GM12878 (cell line): ENCODE data around the gene PATJ. TPM values are rescaled to one million over a fixed set of nuclear protein-coding genes. Genes with fewer than 3 reads are reported as not detected.

Experiments
- ATAC-seq: fragments of 200-7000 bp; cut with Tn5 transposase; 3 replicates; pipeline ENCODE4 v1.9.1; 2020; ENCODE audit warnings: mild to moderate bottlenecking, moderate library complexity
- BruUV-seq: library from RNA; stranded (reverse); fragments of 400-500 nt; replicated peaks from 2 replicates; lab custom pipeline; 2021; lab: Mats Ljungman, UMichigan
- CTCF ChIA-PET: fragments of 300-600 bp; sonication (Branson Sonifier 250); formaldehyde crosslinking; extraction: SDS; loops from one replicate; lab custom pipeline; 2021; ENCODE audit warnings: inconsistent platforms; lab: Yijun Ruan, JAX
- POLR2A ChIA-PET: fragments of 350-600 bp; formaldehyde crosslinking; extraction: SDS; loops from one replicate; lab custom pipeline; 2021; ENCODE audit warnings: inconsistent platforms; lab: Charles Lee
- RAD21 ChIA-PET: fragments of 300-600 bp; sonication (Branson Sonifier 250); formaldehyde crosslinking; loops from one replicate; lab custom pipeline; 2023; ENCODE audit warnings: antibody characterized with exemption; ENCODE audit not compliant: unreplicated experiment; lab: Charles Lee
- SMC1A ChIA-PET: fragments of 300-600 bp; sonication (Branson Sonifier 250); formaldehyde crosslinking; loops from one replicate; lab custom pipeline; 2023; ENCODE audit not compliant: unreplicated experiment, uncharacterized antibody; lab: Charles Lee
- DNase-seq: peaks from one replicate; pipeline ENCODE4 v3.0.0-alpha.2; 2011; ENCODE audit warnings: low read depth, low spot score
- FAIRE-seq: peaks from 3 replicates; lab custom pipeline; 2011; peaks lifted over from hg19 to GRCh38; lab: Jason Lieb, UNC
- H2AFZ ChIP-seq: 2 replicates; pipeline ENCODE4 v1.6.0; 2011; ENCODE audit warnings: low read depth, low read length, control low read depth; ENCODE audit not compliant: control insufficient read depth
- H3K27ac ChIP-seq: 2 replicates; pipeline ENCODE4 v1.5.1; 2011; ENCODE audit warnings: control low read depth; ENCODE audit not compliant: control insufficient read depth, insufficient read depth
- H3K27me3 ChIP-seq, 2 experiments: replicated peaks in 1 of 2; 2 replicates each; pipeline versions ENCODE4 v1.6.0 to v1.6.1; 2011; ENCODE audit warnings: low read length in 1 of 2; ENCODE audit not compliant: control insufficient read depth in 2 of 2, insufficient read depth in 2 of 2
- H3K36me3 ChIP-seq, 2 experiments: 2 replicates each; pipeline ENCODE4 v1.5.1; 2011; ENCODE audit warnings: low read length in 1 of 2; ENCODE audit not compliant: control insufficient read depth in 2 of 2, insufficient read depth in 2 of 2
- H3K4me1 ChIP-seq: 2 replicates; pipeline ENCODE4 v1.6.1; 2011; ENCODE audit warnings: mild to moderate bottlenecking, low read length, moderate library complexity, mixed read lengths; ENCODE audit not compliant: control insufficient read depth, insufficient read depth
- H3K4me2 ChIP-seq: 2 replicates; pipeline ENCODE4 v1.6.0; 2011; ENCODE audit warnings: control low read depth; ENCODE audit not compliant: control insufficient read depth, insufficient read depth
- H3K4me3 ChIP-seq: fragments of 200-600 bp; sonication (generic); 2 replicates; pipeline ENCODE4 v1.5.1; 2016
- H3K79me2 ChIP-seq: 2 replicates; pipeline ENCODE4 v1.6.0; 2011; ENCODE audit warnings: low read length; ENCODE audit not compliant: control insufficient read depth, insufficient read depth
- H3K9ac ChIP-seq: 2 replicates; pipeline ENCODE4 v1.8.0; 2011; ENCODE audit warnings: low read length, control low read depth, mixed read lengths; ENCODE audit not compliant: control insufficient read depth, insufficient read depth
- H3K9me3 ChIP-seq: replicated peaks from 3 replicates; pipeline ENCODE4 v1.5.1; 2011; ENCODE audit warnings: mild to moderate bottlenecking, low read length; ENCODE audit not compliant: control insufficient read depth, insufficient read depth
- H4K20me1 ChIP-seq: 2 replicates; pipeline ENCODE4 v1.6.0; 2011; ENCODE audit not compliant: control insufficient read depth, insufficient read depth
- BHLHE40 ChIP-seq, 2 experiments: fragments of 450-650 bp in 1 of 2; IDR thresholded peaks; 2 replicates each; pipeline ENCODE4 v1.6.1; 2011 to 2017; ENCODE audit warnings: low read depth in 2 of 2, borderline replicate concordance in 1 of 2, improper control_type of control experiment in 1 of 2, low read length in 1 of 2, mild to moderate bottlenecking in 1 of 2
- BMI1 ChIP-seq: fragments of 450-650 bp; IDR thresholded peaks from 2 replicates; pipeline ENCODE4 v1.6.1; 2016; ENCODE audit warnings: mild to moderate bottlenecking, moderate library complexity, borderline replicate concordance
- E2F8 ChIP-seq: fragments of 450-650 bp; IDR thresholded peaks from 2 replicates; pipeline ENCODE4 v1.6.1; 2018; ENCODE audit warnings: mild to moderate bottlenecking, low read depth, moderate library complexity; ENCODE audit not compliant: partially characterized antibody
- GABPA ChIP-seq: IDR thresholded peaks from 2 replicates; pipeline ENCODE4 v1.6.1; 2014; ENCODE audit warnings: antibody characterized with exemption, low read depth, mild to moderate bottlenecking, inconsistent platforms
- STAT3 ChIP-seq: IDR thresholded peaks from 2 replicates; pipeline ENCODE4 v1.6.1; 2011; ENCODE audit warnings: low read depth, low read length, improper control_type of control experiment
- ZNF24 ChIP-seq: fragments of 450-650 bp; IDR thresholded peaks from 2 replicates; pipeline ENCODE4 v1.6.1; 2017; ENCODE audit warnings: antibody characterized with exemption, mild to moderate bottlenecking
- WGBS: methylation state at CpG from one replicate; pipeline ENCODE4 v1.1.6; 2016; ENCODE audit warnings: low lambda C conversion rate; ENCODE audit not compliant: insufficient replicate concordance, insufficient coverage; ENCODE audit errors: missing lambda C conversion rate; 5-methylcytosine and 5-hydroxymethylcytosine counted together
- in situ Hi-C: fragments of 300-500 bp; cut with MboI; formaldehyde crosslinking; loops from 9 replicates; pipeline ENCODE4 v1.14.3; 2018; ENCODE audit warnings: mixed read lengths
- intact Hi-C: fragments of 100-400 bp; cut with micrococcal nuclease; formaldehyde crosslinking; loops from one replicate; pipeline ENCODE4 v1.14.2; 2022; ENCODE audit not compliant: unreplicated experiment
- polyA plus RNA-seq, 11 experiments: library from polyadenylated mRNA; depleted of rRNA in 4 of 11; unstranded in 6 of 11; stranded (reverse) in 5 of 11; fragments of >200 nt; fragmentation: Nextera tagmentation in 4 of 11; fragmentation: Illumina TruSeq in 1 of 11; extraction: Ambion mirVana in 4 of 11; extraction: Trizol in 1 of 11; gene quantifications; 1 replicate in 1 of 11; 2 replicates in 10 of 11; pipeline versions ENCODE4 v1.2.1 to v1.2.3, GENCODE V29; 2011 to 2016; ENCODE audit warnings: inconsistent platforms in 2 of 11, missing spikeins in 2 of 11, low read depth in 1 of 11
- total RNA-seq, 4 experiments: library from RNA; depleted of rRNA in 3 of 4; stranded (reverse); fragments of >200 nt in 3 of 4; fragmentation: Illumina TruSeq in 1 of 4; extraction: Trizol in 1 of 4; gene quantifications; 2 replicates each; pipeline versions ENCODE4 v1.2.1 to v1.2.3, GENCODE V29; 2013 to 2021
- TF ChIP-seq, protein P1 (sequence below): fragments of 450-650 bp; IDR thresholded peaks from 2 replicates; pipeline ENCODE4 v1.6.1; 2014; ENCODE audit warnings: mild to moderate bottlenecking
- TF ChIP-seq, protein P2 (sequence below): fragments of 450-650 bp; formaldehyde crosslinking; IDR thresholded peaks from 2 replicates; pipeline ENCODE4 v1.4.0; 2022; ENCODE audit warnings: mild to moderate bottlenecking, moderate library complexity

The PATJ gene
- total and polyA plus RNA-seq, 10 of the 15 experiments (the other 5 are each of a cell fraction or from before 2014, with no cell fraction given): 2.8 to 13.9 (median 6.9) TPM

GRCh38 chr1:61839679-61840078 is 97.4 kb downstream of the PATJ start:
- TF ChIP-seq ZNF24 (no peak), STAT3 (no peak), BHLHE40 (IDR thresholded peaks at IDR 0.05; ENCODE audit: borderline replicate concordance in 1 of 2, low read depth in 2 of 2, low read length in 1 of 2) (no peak), E2F8 (no peak), GABPA (no peak), BMI1 (no peak)
- TF ChIP-seq, protein P1, sequence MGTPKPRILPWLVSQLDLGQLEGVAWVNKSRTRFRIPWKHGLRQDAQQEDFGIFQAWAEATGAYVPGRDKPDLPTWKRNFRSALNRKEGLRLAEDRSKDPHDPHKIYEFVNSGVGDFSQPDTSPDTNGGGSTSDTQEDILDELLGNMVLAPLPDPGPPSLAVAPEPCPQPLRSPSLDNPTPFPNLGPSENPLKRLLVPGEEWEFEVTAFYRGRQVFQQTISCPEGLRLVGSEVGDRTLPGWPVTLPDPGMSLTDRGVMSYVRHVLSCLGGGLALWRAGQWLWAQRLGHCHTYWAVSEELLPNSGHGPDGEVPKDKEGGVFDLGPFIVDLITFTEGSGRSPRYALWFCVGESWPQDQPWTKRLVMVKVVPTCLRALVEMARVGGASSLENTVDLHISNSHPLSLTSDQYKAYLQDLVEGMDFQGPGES: no peak
- TF ChIP-seq, protein P2, sequence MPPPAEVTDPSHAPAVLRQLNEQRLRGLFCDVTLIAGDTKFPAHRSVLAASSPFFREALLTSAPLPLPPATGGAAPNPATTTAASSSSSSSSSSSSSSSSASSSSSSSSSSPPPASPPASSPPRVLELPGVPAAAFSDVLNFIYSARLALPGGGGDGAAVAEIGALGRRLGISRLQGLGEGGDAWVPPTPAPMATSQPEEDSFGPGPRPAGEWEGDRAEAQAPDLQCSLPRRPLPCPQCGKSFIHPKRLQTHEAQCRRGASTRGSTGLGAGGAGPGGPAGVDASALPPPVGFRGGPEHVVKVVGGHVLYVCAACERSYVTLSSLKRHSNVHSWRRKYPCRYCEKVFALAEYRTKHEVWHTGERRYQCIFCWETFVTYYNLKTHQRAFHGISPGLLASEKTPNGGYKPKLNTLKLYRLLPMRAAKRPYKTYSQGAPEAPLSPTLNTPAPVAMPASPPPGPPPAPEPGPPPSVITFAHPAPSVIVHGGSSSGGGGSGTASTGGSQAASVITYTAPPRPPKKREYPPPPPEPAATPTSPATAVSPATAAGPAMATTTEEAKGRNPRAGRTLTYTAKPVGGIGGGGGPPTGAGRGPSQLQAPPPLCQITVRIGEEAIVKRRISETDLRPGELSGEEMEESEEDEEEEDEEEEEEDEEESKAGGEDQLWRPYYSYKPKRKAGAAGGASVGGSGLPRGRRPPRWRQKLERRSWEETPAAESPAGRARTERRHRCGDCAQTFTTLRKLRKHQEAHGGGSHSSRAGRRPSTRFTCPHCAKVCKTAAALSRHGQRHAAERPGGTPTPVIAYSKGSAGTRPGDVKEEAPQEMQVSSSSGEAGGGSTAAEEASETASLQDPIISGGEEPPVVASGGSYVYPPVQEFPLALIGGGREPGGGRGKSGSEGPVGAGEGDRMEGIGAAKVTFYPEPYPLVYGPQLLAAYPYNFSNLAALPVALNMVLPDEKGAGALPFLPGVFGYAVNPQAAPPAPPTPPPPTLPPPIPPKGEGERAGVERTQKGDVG (CRISPR knock-in tag): no peak
- no peak overlapping the region for H3K4me2 ChIP-seq
- no peak for ATAC-seq
- RAD21 ChIA-PET: no interaction called here
- POLR2A ChIA-PET: no interaction called here
- 70% methylated on average over 2 of the region's 2 CpGs for WGBS
- CTCF ChIA-PET: interaction anchor here (0.9 to 1.0 kb wide), 2 partner anchors 13 to 22 kb away, joined by 3 read pairs; no protein-coding TSS in a partner anchor
- FAIRE-seq: no peak
- H4K20me1 ChIP-seq: no peaks in the 10 kb centered on the region
- no peak overlapping the region for H3K9ac ChIP-seq
- H2AFZ ChIP-seq: no peak overlapping the region
- H3K9me3 ChIP-seq: no peaks in the 10 kb centered on the region
- SMC1A ChIA-PET: interaction anchor here (0.8 kb wide), 1 partner anchor 10 kb away, joined by 3 read pairs; no protein-coding TSS in a partner anchor
- no peak overlapping the region for H3K4me3 ChIP-seq
- no peak overlapping the region for H3K27ac ChIP-seq
- no TSS peak for BruUV-seq
- no peaks in the 10 kb centered on the region for H3K36me3 ChIP-seq
- in situ Hi-C loops: no loop called here
- no peaks in the 10 kb centered on the region for H3K4me1 ChIP-seq
- no peaks in the 10 kb centered on the region for H3K27me3 ChIP-seq
- no peaks in the 10 kb centered on the region for H3K79me2 ChIP-seq
- intact Hi-C loops: no loop called here
- DNase-seq: no peak
